ENCODE measurements around the gene MIF.

DNA sequence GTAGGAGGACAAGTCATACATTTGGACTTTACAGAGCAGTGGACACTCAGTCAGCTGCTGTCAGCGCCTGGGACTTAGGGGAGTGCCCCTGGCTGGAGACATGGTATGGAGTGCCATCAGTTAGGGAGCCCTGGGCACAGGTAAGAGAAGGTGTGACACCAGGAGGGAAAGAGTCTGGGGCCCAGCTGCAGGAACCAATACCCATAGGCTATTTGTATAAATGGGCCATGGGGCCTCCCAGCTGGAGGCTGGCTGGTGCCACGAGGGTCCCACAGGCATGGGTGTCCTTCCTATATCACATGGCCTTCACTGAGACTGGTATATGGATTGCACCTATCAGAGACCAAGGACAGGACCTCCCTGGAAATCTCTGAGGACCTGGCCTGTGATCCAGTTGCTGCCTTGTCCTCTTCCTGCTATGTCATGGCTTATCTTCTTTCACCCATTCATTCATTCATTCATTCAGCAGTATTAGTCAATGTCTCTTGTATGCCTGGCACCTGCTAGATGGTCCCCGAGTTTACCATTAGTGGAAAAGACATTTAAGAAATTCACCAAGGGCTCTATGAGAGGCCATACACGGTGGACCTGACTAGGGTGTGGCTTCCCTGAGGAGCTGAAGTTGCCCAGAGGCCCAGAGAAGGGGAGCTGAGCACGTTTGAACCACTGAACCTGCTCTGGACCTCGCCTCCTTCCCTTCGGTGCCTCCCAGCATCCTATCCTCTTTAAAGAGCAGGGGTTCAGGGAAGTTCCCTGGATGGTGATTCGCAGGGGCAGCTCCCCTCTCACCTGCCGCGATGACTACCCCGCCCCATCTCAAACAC lies 850 bp upstream of the MIF start:
- TF ChIP-seq, protein P1, sequence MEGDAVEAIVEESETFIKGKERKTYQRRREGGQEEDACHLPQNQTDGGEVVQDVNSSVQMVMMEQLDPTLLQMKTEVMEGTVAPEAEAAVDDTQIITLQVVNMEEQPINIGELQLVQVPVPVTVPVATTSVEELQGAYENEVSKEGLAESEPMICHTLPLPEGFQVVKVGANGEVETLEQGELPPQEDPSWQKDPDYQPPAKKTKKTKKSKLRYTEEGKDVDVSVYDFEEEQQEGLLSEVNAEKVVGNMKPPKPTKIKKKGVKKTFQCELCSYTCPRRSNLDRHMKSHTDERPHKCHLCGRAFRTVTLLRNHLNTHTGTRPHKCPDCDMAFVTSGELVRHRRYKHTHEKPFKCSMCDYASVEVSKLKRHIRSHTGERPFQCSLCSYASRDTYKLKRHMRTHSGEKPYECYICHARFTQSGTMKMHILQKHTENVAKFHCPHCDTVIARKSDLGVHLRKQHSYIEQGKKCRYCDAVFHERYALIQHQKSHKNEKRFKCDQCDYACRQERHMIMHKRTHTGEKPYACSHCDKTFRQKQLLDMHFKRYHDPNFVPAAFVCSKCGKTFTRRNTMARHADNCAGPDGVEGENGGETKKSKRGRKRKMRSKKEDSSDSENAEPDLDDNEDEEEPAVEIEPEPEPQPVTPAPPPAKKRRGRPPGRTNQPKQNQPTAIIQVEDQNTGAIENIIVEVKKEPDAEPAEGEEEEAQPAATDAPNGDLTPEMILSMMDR (IDR thresholded peaks at IDR 0.05; ENCODE audit: extremely low read depth in 1 of 2, insufficient read depth in 1 of 2, low read depth in 1 of 2, low read length in 2 of 2), result no peak
- TF ChIP-seq EZH2 (IDR thresholded peaks at IDR 0.05; ENCODE audit: borderline replicate concordance, low read depth, low read length, severe bottlenecking), result no peak
- TF ChIP-seq POLR2A (IDR thresholded peaks at IDR 0.05; ENCODE audit: low read depth, low read length), result no peak
- no peak for TF ChIP-seq GATA2 (IDR thresholded peaks at IDR 0.05; ENCODE audit: insufficient read depth, insufficient read length, low read depth, low read length)
- TF ChIP-seq FOS (IDR thresholded peaks at IDR 0.05; ENCODE audit: borderline replicate concordance, insufficient read depth, low read length), result no peak
- no peak for TF ChIP-seq POLR2AphosphoS5 (IDR thresholded peaks at IDR 0.05; ENCODE audit: insufficient read depth, low read depth, low read length)
- TF ChIP-seq, protein P2, sequence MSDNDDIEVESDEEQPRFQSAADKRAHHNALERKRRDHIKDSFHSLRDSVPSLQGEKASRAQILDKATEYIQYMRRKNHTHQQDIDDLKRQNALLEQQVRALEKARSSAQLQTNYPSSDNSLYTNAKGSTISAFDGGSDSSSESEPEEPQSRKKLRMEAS (IDR thresholded peaks at IDR 0.05; ENCODE audit: insufficient read depth, insufficient read length), result no peak
